NCI-H510A treated with DMSO at 0.1 percent for 48 hours (cell line): ENCODE measurements around the gene ATXN7L1.
"Not testable (repeated sequence)": the region's sequence is repeated elsewhere in the genome, so short reads cannot be mapped to it uniquely, and the experiment has no call there.

ENCODE experiments used
- DNase-seq: peaks from one replicate; lab custom pipeline; 2025; lab: John Stamatoyannopoulos, UW

Gene ATXN7L1

GRCh38 chr7:105861224-105861623 is 15.2 kb downstream of the ATXN7L1 start:
- no peak for DNase-seq

- no peak for DNase-seq
Observed at GRCh38 chr7:105860793-105861192, 15.6 kb downstream of the ATXN7L1 start.

- DNase-seq: no peak
Observed at GRCh38 chr7:105857009-105857952, 19.1 kb downstream of the ATXN7L1 start.

- DNase-seq: no peak
Observed at GRCh38 chr7:105854498-105854897, 21.9 kb downstream of the ATXN7L1 start.

GRCh38 chr7:105853931-105854419 is 22.4 kb downstream of the ATXN7L1 start:
- DNase-seq: no peak

GRCh38 chr7:105851064-105851463 is 25.3 kb downstream of the ATXN7L1 start:
- DNase-seq: no peak

GRCh38 chr7:105849122-105849855 is 27.1 kb downstream of the ATXN7L1 start:
- no peak for DNase-seq

GRCh38 chr7:105846404-105846803 is 30.0 kb downstream of the ATXN7L1 start:
- DNase-seq: no peak

- DNase-seq: not testable (repeated sequence)
Observed at GRCh38 chr7:105844681-105845080, 31.7 kb downstream of the ATXN7L1 start.

- DNase-seq: no peak
Observed at GRCh38 chr7:105841866-105842265, 34.5 kb downstream of the ATXN7L1 start.

- no peak for DNase-seq
Observed at GRCh38 chr7:105840981-105841749, 35.2 kb downstream of the ATXN7L1 start.

GRCh38 chr7:105839266-105839665 is 37.1 kb downstream of the ATXN7L1 start:
- no peak for DNase-seq

- DNase-seq: no peak
Observed at GRCh38 chr7:105838627-105839231, 37.7 kb downstream of the ATXN7L1 start.

- no peak for DNase-seq
Observed at GRCh38 chr7:105837765-105838626, 38.4 kb downstream of the ATXN7L1 start.

- no peak for DNase-seq
Observed at GRCh38 chr7:105835441-105835840, 41.0 kb downstream of the ATXN7L1 start.

- no peak for DNase-seq
Observed at GRCh38 chr7:105831824-105832535, 44.4 kb downstream of the ATXN7L1 start.

- no peak for DNase-seq
Observed at GRCh38 chr7:105831302-105831620, 45.1 kb downstream of the ATXN7L1 start.

- no peak for DNase-seq
Observed at GRCh38 chr7:105830405-105831301, 45.7 kb downstream of the ATXN7L1 start.

- DNase-seq: no peak
Observed at GRCh38 chr7:105829681-105830322, 46.6 kb downstream of the ATXN7L1 start.
